ENCODE measurements around the gene ENO2. TPM values are rescaled to one million over a fixed set of nuclear protein-coding genes. Genes with fewer than 3 reads are reported as not detected.

The ENO2 gene
- total and polyA plus RNA-seq, 12 donors = 7.4 to 113 (median 35.1) TPM

GRCh38 chr12:6961695-6962284 is 47.4 kb downstream of the ENO2 start:
- Histone ChIP-seq H3K27ac (peak overlapping the region; percentile 35 to 94 (median 77)), H3K9me3 (replicated peaks in 1 of 3) (no peaks in the 10 kb centered on the region), H3K4me1 (replicated peaks in 1 of 2) (peaks cover 24 to 49% of the 10 kb centered on the region in 2 donors), H3K36me3 (replicated peaks in 1 of 2) (peaks cover 0 to 16% of the 10 kb centered on the region in 2 donors), H3K4me3 (no peak overlapping the region), H3K27me3 (no peaks in the 10 kb centered on the region)
- 14 to 26% (median 23%) methylated on average over 13 to 16 of the region's 16 CpGs for WGBS, 4 donors
- TF ChIP-seq CTCF (IDR thresholded peaks at IDR 0.05) (peak; percentile 12 to 54 (median 28)), POLR2A (IDR thresholded peaks at IDR 0.05) (no peak)
- intact Hi-C loops (cut with DNase I) = loop anchor here in 1 of 2 donors (10.0 kb wide), 1 partner anchor 153 kb away; no protein-coding TSS in a partner anchor
- peak; percentile 40 to 84 (median 72) for DNase-seq

- Histone ChIP-seq H3K27ac (peak overlapping the region; percentile 35 to 94 (median 77)), H3K9me3 (replicated peaks in 1 of 3) (no peaks in the 10 kb centered on the region), H3K36me3 (replicated peaks in 1 of 2) (peaks cover 0 to 22% of the 10 kb centered on the region in 2 donors), H3K4me3 (no peak overlapping the region), H3K27me3 (no peaks in the 10 kb centered on the region), H3K4me1 (replicated peaks in 1 of 2) (peaks cover 24 to 46% of the 10 kb centered on the region in 2 donors)
- no peak for TF ChIP-seq POLR2A (IDR thresholded peaks at IDR 0.05)
- no peak for TF ChIP-seq CTCF (IDR thresholded peaks at IDR 0.05)
- DNase-seq = peak in 4 of 7 donors; percentile 26 to 35 (median 31)
- intact Hi-C loops (cut with DNase I) = loop anchor here in 1 of 2 donors (10.0 kb wide), 1 partner anchor 152 kb away; no protein-coding TSS in a partner anchor
- 69 to 76% (median 73%) methylated on average over 19 to 25 of the region's 25 CpGs for WGBS, 4 donors
Observed at GRCh38 chr12:6962285-6963015, 48.1 kb downstream of the ENO2 start.

- DNase-seq = peak in 4 of 7 donors; percentile 19 to 45 (median 37)
- Histone ChIP-seq H3K9me3 (replicated peaks in 1 of 3) (no peaks in the 10 kb centered on the region), H3K4me3 (no peak overlapping the region), H3K4me1 (replicated peaks in 1 of 2) (peaks cover 24 to 42% of the 10 kb centered on the region in 2 donors), H3K27me3 (no peaks in the 10 kb centered on the region), H3K27ac (peak overlapping the region in 3 of 5 donors; percentile 18 to 94 (median 94)), H3K36me3 (replicated peaks in 1 of 2) (peaks cover 0 to 30% of the 10 kb centered on the region in 2 donors)
- intact Hi-C loops (cut with DNase I) = loop anchor here in 1 of 2 donors (10.0 kb wide), 1 partner anchor 152 kb away; no protein-coding TSS in a partner anchor
- WGBS, 4 donors = 80 to 90% (median 83%) methylated on average over 22 to 32 of the region's 32 CpGs
- no peak for TF ChIP-seq POLR2A (IDR thresholded peaks at IDR 0.05)
- no peak for TF ChIP-seq CTCF (IDR thresholded peaks at IDR 0.05)
Observed at GRCh38 chr12:6963016-6963731, 48.8 kb downstream of the ENO2 start.
